GM12878 (cell line): ENCODE results near the gene GPC6. TPM values are rescaled to one million over a fixed set of nuclear protein-coding genes. Genes with fewer than 3 reads are reported as not detected.

Experiments used
- ATAC-seq: fragments of 200-7000 bp; cut with Tn5 transposase; 3 replicates; pipeline ENCODE4 v1.9.1; 2020; ENCODE audit warnings: mild to moderate bottlenecking, moderate library complexity
- BruUV-seq: library from RNA; stranded (reverse); fragments of 400-500 nt; replicated peaks from 2 replicates; lab custom pipeline; 2021; lab: Mats Ljungman, UMichigan
- CTCF ChIA-PET: fragments of 300-600 bp; sonication (Branson Sonifier 250); formaldehyde crosslinking; extraction: SDS; loops from one replicate; lab custom pipeline; 2021; ENCODE audit warnings: inconsistent platforms; lab: Yijun Ruan, JAX
- POLR2A ChIA-PET: fragments of 350-600 bp; formaldehyde crosslinking; extraction: SDS; loops from one replicate; lab custom pipeline; 2021; ENCODE audit warnings: inconsistent platforms; lab: Charles Lee
- RAD21 ChIA-PET: fragments of 300-600 bp; sonication (Branson Sonifier 250); formaldehyde crosslinking; loops from one replicate; lab custom pipeline; 2023; ENCODE audit warnings: antibody characterized with exemption; ENCODE audit not compliant: unreplicated experiment; lab: Charles Lee
- SMC1A ChIA-PET: fragments of 300-600 bp; sonication (Branson Sonifier 250); formaldehyde crosslinking; loops from one replicate; lab custom pipeline; 2023; ENCODE audit not compliant: unreplicated experiment, uncharacterized antibody; lab: Charles Lee
- DNase-seq: peaks from one replicate; pipeline ENCODE4 v3.0.0-alpha.2; 2011; ENCODE audit warnings: low read depth, low spot score
- FAIRE-seq: peaks from 3 replicates; lab custom pipeline; 2011; peaks lifted over from hg19 to GRCh38; lab: Jason Lieb, UNC
- H2AFZ ChIP-seq: 2 replicates; pipeline ENCODE4 v1.6.0; 2011; ENCODE audit warnings: low read depth, low read length, control low read depth; ENCODE audit not compliant: control insufficient read depth
- H3K27ac ChIP-seq: 2 replicates; pipeline ENCODE4 v1.5.1; 2011; ENCODE audit warnings: control low read depth; ENCODE audit not compliant: control insufficient read depth, insufficient read depth
- H3K27me3 ChIP-seq, 2 experiments: replicated peaks in 1 of 2; 2 replicates each; pipeline versions ENCODE4 v1.6.0 to v1.6.1; 2011; ENCODE audit warnings: low read length in 1 of 2; ENCODE audit not compliant: control insufficient read depth in 2 of 2, insufficient read depth in 2 of 2
- H3K36me3 ChIP-seq, 2 experiments: 2 replicates each; pipeline ENCODE4 v1.5.1; 2011; ENCODE audit warnings: low read length in 1 of 2; ENCODE audit not compliant: control insufficient read depth in 2 of 2, insufficient read depth in 2 of 2
- H3K4me1 ChIP-seq: 2 replicates; pipeline ENCODE4 v1.6.1; 2011; ENCODE audit warnings: mild to moderate bottlenecking, low read length, moderate library complexity, mixed read lengths; ENCODE audit not compliant: control insufficient read depth, insufficient read depth
- H3K4me2 ChIP-seq: 2 replicates; pipeline ENCODE4 v1.6.0; 2011; ENCODE audit warnings: control low read depth; ENCODE audit not compliant: control insufficient read depth, insufficient read depth
- H3K4me3 ChIP-seq: fragments of 200-600 bp; sonication (generic); 2 replicates; pipeline ENCODE4 v1.5.1; 2016
- H3K79me2 ChIP-seq: 2 replicates; pipeline ENCODE4 v1.6.0; 2011; ENCODE audit warnings: low read length; ENCODE audit not compliant: control insufficient read depth, insufficient read depth
- H3K9ac ChIP-seq: 2 replicates; pipeline ENCODE4 v1.8.0; 2011; ENCODE audit warnings: low read length, control low read depth, mixed read lengths; ENCODE audit not compliant: control insufficient read depth, insufficient read depth
- H3K9me3 ChIP-seq: replicated peaks from 3 replicates; pipeline ENCODE4 v1.5.1; 2011; ENCODE audit warnings: mild to moderate bottlenecking, low read length; ENCODE audit not compliant: control insufficient read depth, insufficient read depth
- H4K20me1 ChIP-seq: 2 replicates; pipeline ENCODE4 v1.6.0; 2011; ENCODE audit not compliant: control insufficient read depth, insufficient read depth
- BRCA1 ChIP-seq: IDR thresholded peaks from 2 replicates; pipeline ENCODE4 v1.6.1; 2011; ENCODE audit warnings: low read depth, low read length, improper control_type of control experiment
- CEBPB ChIP-seq, 2 experiments: fragments of 150-350 bp in 1 of 2; IDR thresholded peaks; 2 replicates each; pipeline ENCODE4 v1.6.1; 2012 to 2014; ENCODE audit warnings: low read depth in 2 of 2, low read length in 2 of 2, borderline replicate concordance in 1 of 2, inconsistent platforms in 1 of 2
- EZH2 ChIP-seq: IDR thresholded peaks from 2 replicates; pipeline ENCODE4 v1.6.1; 2012; ENCODE audit warnings: low read depth, mild to moderate bottlenecking, control low read depth, inconsistent platforms, low read length, borderline replicate concordance; ENCODE audit not compliant: control insufficient read depth
- FOS ChIP-seq: IDR thresholded peaks from 3 replicates; pipeline ENCODE4 v1.6.1; 2011; ENCODE audit warnings: borderline replicate concordance; ENCODE audit not compliant: insufficient read length; ENCODE audit errors: extremely low read depth
- JUND ChIP-seq: IDR thresholded peaks from 2 replicates; pipeline ENCODE4 v1.6.1; 2012; ENCODE audit warnings: low read depth, mild to moderate bottlenecking, low read length, improper control_type of control experiment, moderate library complexity
- MEF2A ChIP-seq: IDR thresholded peaks from 2 replicates; pipeline ENCODE4 v1.6.1; 2011; ENCODE audit warnings: low read depth, mild to moderate bottlenecking, low read length, moderate library complexity; ENCODE audit not compliant: insufficient read depth
- POLR2AphosphoS5 ChIP-seq: IDR thresholded peaks from 2 replicates; pipeline ENCODE4 v1.6.1; 2011; ENCODE audit warnings: mild to moderate bottlenecking, low read length, inconsistent platforms
- SIN3A ChIP-seq: IDR thresholded peaks from 2 replicates; pipeline ENCODE4 v1.6.1; 2012; ENCODE audit warnings: low read depth, low read length, improper control_type of control experiment
- SMAD5 ChIP-seq: IDR thresholded peaks from 2 replicates; pipeline ENCODE4 v1.6.1; 2016; ENCODE audit warnings: antibody characterized with exemption, low read depth
- WGBS: methylation state at CpG from one replicate; pipeline ENCODE4 v1.1.6; 2016; ENCODE audit warnings: low lambda C conversion rate; ENCODE audit not compliant: insufficient replicate concordance, insufficient coverage; ENCODE audit errors: missing lambda C conversion rate; 5-methylcytosine and 5-hydroxymethylcytosine counted together
- in situ Hi-C: fragments of 300-500 bp; cut with MboI; formaldehyde crosslinking; loops from 9 replicates; pipeline ENCODE4 v1.14.3; 2018; ENCODE audit warnings: mixed read lengths
- intact Hi-C: fragments of 100-400 bp; cut with micrococcal nuclease; formaldehyde crosslinking; loops from one replicate; pipeline ENCODE4 v1.14.2; 2022; ENCODE audit not compliant: unreplicated experiment
- polyA plus RNA-seq, 11 experiments: library from polyadenylated mRNA; depleted of rRNA in 4 of 11; unstranded in 6 of 11; stranded (reverse) in 5 of 11; fragments of >200 nt; fragmentation: Nextera tagmentation in 4 of 11; fragmentation: Illumina TruSeq in 1 of 11; extraction: Ambion mirVana in 4 of 11; extraction: Trizol in 1 of 11; gene quantifications; 1 replicate in 1 of 11; 2 replicates in 10 of 11; pipeline versions ENCODE4 v1.2.1 to v1.2.3, GENCODE V29; 2011 to 2016; ENCODE audit warnings: inconsistent platforms in 2 of 11, missing spikeins in 2 of 11, low read depth in 1 of 11
- total RNA-seq, 4 experiments: library from RNA; depleted of rRNA in 3 of 4; stranded (reverse); fragments of >200 nt in 3 of 4; fragmentation: Illumina TruSeq in 1 of 4; extraction: Trizol in 1 of 4; gene quantifications; 2 replicates each; pipeline versions ENCODE4 v1.2.1 to v1.2.3, GENCODE V29; 2013 to 2021
- TF ChIP-seq, protein P1 (sequence below): IDR thresholded peaks from 2 replicates; pipeline ENCODE4 v1.6.1; 2011; ENCODE audit warnings: borderline replicate concordance, low read depth, mild to moderate bottlenecking, moderate library complexity, low read length; ENCODE audit not compliant: insufficient read depth, poor library complexity, severe bottlenecking
- TF ChIP-seq, protein P2 (sequence below), 3 experiments: IDR thresholded peaks in 2 of 3; conservative IDR thresholded peaks in 1 of 3; 2 replicates each; pipeline ENCODE4 v1.5.1; 2011; ENCODE audit warnings: low read depth in 3 of 3, low read length in 3 of 3, mild to moderate bottlenecking in 3 of 3, control low read depth in 2 of 3, moderate library complexity in 2 of 3, inconsistent platforms in 1 of 3, mixed read lengths in 1 of 3; ENCODE audit not compliant: control insufficient read depth in 2 of 3, insufficient read depth in 1 of 3; ENCODE audit errors: extremely low read depth in 1 of 3
- TF ChIP-seq, protein P3 (sequence below): fragments of 450-650 bp; formaldehyde crosslinking; IDR thresholded peaks from 2 replicates; pipeline ENCODE4 v1.4.0; 2020; ENCODE audit warnings: mild to moderate bottlenecking, moderate library complexity

Gene GPC6
- total and polyA plus RNA-seq, 10 of the 15 experiments (the other 5 are each of a cell fraction or from before 2014, with no cell fraction given): 0.03 to 0.04 (median 0.03) TPM; not detected in 7

DNA sequence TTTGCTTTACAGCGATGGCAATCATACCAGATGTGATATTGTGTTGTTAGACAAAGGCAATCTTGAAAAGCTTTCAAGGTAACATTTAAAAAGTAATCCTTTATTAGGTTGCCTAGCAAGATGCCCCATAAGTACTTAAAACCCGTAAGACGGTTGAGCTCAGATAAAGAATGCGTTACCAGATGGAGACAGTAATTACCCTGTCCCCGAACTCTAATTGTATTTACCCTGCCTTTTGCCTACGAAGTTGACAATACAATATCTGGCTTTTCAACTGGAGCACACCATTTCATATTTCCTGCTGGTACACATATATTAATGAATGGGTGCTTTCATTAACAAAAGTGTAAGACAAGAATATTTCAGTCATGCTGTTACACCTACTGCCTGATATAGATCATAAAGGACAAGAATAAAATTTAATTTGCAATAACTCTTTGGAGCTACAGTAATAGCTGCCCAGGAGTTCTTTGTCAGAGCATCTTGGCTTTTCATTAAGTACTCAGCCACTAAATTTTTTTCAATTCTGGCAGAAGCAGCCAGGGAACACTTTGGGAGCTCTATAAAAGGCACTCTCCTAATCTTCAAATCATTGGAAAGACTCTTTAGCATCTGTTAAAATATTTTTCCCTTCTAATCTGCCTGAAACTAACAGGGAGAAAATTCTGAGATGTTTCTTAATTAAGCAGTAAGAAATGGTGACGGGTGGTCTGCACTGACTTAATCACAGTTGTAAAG, 1189.1 kb downstream of the GPC6 start:
- 52% methylated on average over 7 of the region's 7 CpGs for WGBS
- no peak for TF ChIP-seq JUND
- TF ChIP-seq, protein P1, sequence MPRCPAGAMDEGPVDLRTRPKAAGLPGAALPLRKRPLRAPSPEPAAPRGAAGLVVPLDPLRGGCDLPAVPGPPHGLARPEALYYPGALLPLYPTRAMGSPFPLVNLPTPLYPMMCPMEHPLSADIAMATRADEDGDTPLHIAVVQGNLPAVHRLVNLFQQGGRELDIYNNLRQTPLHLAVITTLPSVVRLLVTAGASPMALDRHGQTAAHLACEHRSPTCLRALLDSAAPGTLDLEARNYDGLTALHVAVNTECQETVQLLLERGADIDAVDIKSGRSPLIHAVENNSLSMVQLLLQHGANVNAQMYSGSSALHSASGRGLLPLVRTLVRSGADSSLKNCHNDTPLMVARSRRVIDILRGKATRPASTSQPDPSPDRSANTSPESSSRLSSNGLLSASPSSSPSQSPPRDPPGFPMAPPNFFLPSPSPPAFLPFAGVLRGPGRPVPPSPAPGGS: no peak
- TF ChIP-seq SMAD5: no peak
- TF ChIP-seq POLR2AphosphoS5: no peak
- TF ChIP-seq EZH2: no peak
- TF ChIP-seq, protein P2, sequence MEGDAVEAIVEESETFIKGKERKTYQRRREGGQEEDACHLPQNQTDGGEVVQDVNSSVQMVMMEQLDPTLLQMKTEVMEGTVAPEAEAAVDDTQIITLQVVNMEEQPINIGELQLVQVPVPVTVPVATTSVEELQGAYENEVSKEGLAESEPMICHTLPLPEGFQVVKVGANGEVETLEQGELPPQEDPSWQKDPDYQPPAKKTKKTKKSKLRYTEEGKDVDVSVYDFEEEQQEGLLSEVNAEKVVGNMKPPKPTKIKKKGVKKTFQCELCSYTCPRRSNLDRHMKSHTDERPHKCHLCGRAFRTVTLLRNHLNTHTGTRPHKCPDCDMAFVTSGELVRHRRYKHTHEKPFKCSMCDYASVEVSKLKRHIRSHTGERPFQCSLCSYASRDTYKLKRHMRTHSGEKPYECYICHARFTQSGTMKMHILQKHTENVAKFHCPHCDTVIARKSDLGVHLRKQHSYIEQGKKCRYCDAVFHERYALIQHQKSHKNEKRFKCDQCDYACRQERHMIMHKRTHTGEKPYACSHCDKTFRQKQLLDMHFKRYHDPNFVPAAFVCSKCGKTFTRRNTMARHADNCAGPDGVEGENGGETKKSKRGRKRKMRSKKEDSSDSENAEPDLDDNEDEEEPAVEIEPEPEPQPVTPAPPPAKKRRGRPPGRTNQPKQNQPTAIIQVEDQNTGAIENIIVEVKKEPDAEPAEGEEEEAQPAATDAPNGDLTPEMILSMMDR (IDR thresholded peaks at IDR 0.05 in 2 of 3, conservative IDR thresholded peaks at IDR 0.05 in 1 of 3; ENCODE audit: control insufficient read depth in 2 of 3, extremely low read depth in 1 of 3, insufficient read depth in 1 of 3, low read depth in 3 of 3, low read length in 3 of 3): no peak
- TF ChIP-seq, protein P3, sequence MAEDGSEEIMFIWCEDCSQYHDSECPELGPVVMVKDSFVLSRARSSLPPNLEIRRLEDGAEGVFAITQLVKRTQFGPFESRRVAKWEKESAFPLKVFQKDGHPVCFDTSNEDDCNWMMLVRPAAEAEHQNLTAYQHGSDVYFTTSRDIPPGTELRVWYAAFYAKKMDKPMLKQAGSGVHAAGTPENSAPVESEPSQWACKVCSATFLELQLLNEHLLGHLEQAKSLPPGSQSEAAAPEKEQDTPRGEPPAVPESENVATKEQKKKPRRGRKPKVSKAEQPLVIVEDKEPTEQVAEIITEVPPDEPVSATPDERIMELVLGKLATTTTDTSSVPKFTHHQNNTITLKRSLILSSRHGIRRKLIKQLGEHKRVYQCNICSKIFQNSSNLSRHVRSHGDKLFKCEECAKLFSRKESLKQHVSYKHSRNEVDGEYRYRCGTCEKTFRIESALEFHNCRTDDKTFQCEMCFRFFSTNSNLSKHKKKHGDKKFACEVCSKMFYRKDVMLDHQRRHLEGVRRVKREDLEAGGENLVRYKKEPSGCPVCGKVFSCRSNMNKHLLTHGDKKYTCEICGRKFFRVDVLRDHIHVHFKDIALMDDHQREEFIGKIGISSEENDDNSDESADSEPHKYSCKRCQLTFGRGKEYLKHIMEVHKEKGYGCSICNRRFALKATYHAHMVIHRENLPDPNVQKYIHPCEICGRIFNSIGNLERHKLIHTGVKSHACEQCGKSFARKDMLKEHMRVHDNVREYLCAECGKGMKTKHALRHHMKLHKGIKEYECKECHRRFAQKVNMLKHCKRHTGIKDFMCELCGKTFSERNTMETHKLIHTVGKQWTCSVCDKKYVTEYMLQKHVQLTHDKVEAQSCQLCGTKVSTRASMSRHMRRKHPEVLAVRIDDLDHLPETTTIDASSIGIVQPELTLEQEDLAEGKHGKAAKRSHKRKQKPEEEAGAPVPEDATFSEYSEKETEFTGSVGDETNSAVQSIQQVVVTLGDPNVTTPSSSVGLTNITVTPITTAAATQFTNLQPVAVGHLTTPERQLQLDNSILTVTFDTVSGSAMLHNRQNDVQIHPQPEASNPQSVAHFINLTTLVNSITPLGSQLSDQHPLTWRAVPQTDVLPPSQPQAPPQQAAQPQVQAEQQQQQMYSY (CRISPR knock-in tag): no peak
- no peak for TF ChIP-seq MEF2A
- no peak for TF ChIP-seq SIN3A
- no peak for TF ChIP-seq FOS
- TF ChIP-seq CEBPB (IDR thresholded peaks at IDR 0.05; ENCODE audit: borderline replicate concordance in 1 of 2, low read depth in 2 of 2, low read length in 2 of 2): no peak
- TF ChIP-seq BRCA1: no peak

More for the DNA sequence above, 1189.1 kb downstream of the GPC6 start:
- no peak for ATAC-seq
- ChIA-PET CTCF (interaction anchor here (1.2 to 1.7 kb wide), 3 partner anchors 8 to 202 kb away, joined by 3 to 9 read pairs (median 4); no protein-coding TSS in a partner anchor), SMC1A (interaction anchor here (0.7 to 2.3 kb wide), 2 partner anchors 202 to 1240 kb away, joined by 3 to 8 read pairs; no protein-coding TSS in a partner anchor), POLR2A (no interaction called here), RAD21 (interaction anchor here (2.3 kb wide), 1 partner anchor 19 kb away, joined by 5 read pairs; no protein-coding TSS in a partner anchor)
- FAIRE-seq: no peak
- H3K4me3 ChIP-seq: no peak overlapping the region
- H3K36me3 ChIP-seq: no peaks in the 10 kb centered on the region
- no peaks in the 10 kb centered on the region for H3K4me1 ChIP-seq
- H3K9ac ChIP-seq: no peak overlapping the region
- no TSS peak for BruUV-seq
- no peaks in the 10 kb centered on the region for H4K20me1 ChIP-seq
- H2AFZ ChIP-seq: no peak overlapping the region
- H3K9me3 ChIP-seq: no peaks in the 10 kb centered on the region
- DNase-seq: no peak
- H3K27me3 ChIP-seq: no peaks in the 10 kb centered on the region
- in situ Hi-C loops: no loop called here
- intact Hi-C loops: no loop called here
- H3K27ac ChIP-seq: no peak overlapping the region
- no peaks in the 10 kb centered on the region for H3K79me2 ChIP-seq
- H3K4me2 ChIP-seq: no peak overlapping the region
